T-cell (primary cell): ENCODE data around the gene SPACA4. TPM values are rescaled to one million over a fixed set of nuclear protein-coding genes. Genes with fewer than 3 reads are reported as not detected.

ENCODE experiments used
- ATAC-seq, 4 experiments: fragments of 200-7000 bp in 3 of 4; fragments of 150-1000 bp in 1 of 4; cut with Tn5 transposase; replicated peaks in 1 of 4; 1 replicate in 3 of 4; 2 replicates in 1 of 4; pipeline ENCODE4 v1.10.0; 2021; ENCODE audit warnings: moderate library complexity in 3 of 4, mild to moderate bottlenecking in 2 of 4, moderate number of reproducible peaks in 1 of 4
- CTCF ChIA-PET, 2 donors: fragments of 300-600 bp; sonication (Branson Sonifier 250); formaldehyde crosslinking; loops; one replicate each; lab custom pipeline; 2022; ENCODE audit warnings: antibody characterized with exemption in 2 of 2; lab: Charles Lee
- POLR2A ChIA-PET, 2 donors: fragments of 300-600 bp; sonication (Branson Sonifier 250); formaldehyde crosslinking; loops; one replicate each; lab custom pipeline; 2022; ENCODE audit warnings: antibody characterized with exemption in 2 of 2; lab: Charles Lee
- DNase-seq, 35 experiments: peaks; one replicate each; pipeline versions ENCODE4 v3.0.0 to v3.0.0-alpha.2; 2013 to 2023
- H3K27ac ChIP-seq: one replicate; pipeline ENCODE4 v1.5.1; 2013; ENCODE audit warnings: low read length
- H3K27me3 ChIP-seq, 2 experiments: replicated peaks in 1 of 2; 1 replicate in 1 of 2; 2 replicates in 1 of 2; pipeline versions ENCODE4 v1.6.1 to v1.7.0; 2013; ENCODE audit warnings: low read length in 1 of 2, mixed read lengths in 1 of 2; ENCODE audit not compliant: control insufficient read depth in 2 of 2, insufficient read depth in 2 of 2; ENCODE audit errors: extremely low read depth in 1 of 2
- H3K36me3 ChIP-seq, 2 donors: 1 replicate in 1 of 2; 2 replicates in 1 of 2; pipeline versions ENCODE4 v1.6.1 to v1.7.0; 2013; ENCODE audit warnings: low read length in 1 of 2; ENCODE audit not compliant: control insufficient read depth in 2 of 2, insufficient read depth in 1 of 2; ENCODE audit errors: extremely low read depth in 1 of 2
- H3K4me1 ChIP-seq, 2 experiments: 1 replicate in 1 of 2; 2 replicates in 1 of 2; pipeline versions ENCODE4 v1.6.1 to v1.7.0; 2013; ENCODE audit warnings: low read length in 2 of 2, mixed read lengths in 1 of 2; ENCODE audit not compliant: insufficient read depth in 2 of 2, control insufficient read depth in 1 of 2; ENCODE audit errors: extremely low read depth in 1 of 2
- H3K4me3 ChIP-seq, 2 donors: 1 replicate in 1 of 2; 2 replicates in 1 of 2; pipeline versions ENCODE4 v1.5.1 to v1.7.0; 2013; ENCODE audit warnings: mild to moderate bottlenecking in 2 of 2, low read length in 1 of 2, moderate library complexity in 1 of 2; ENCODE audit not compliant: control insufficient read depth in 1 of 2; ENCODE audit errors: extremely low read depth in 1 of 2
- H3K9me3 ChIP-seq: 2 replicates; pipeline ENCODE4 v1.7.0; 2013
- H3K27ac Mint-ChIP-seq, 2 donors: one replicate each; pipeline ENCODE4 v1.8.0; 2020 to 2021; ENCODE audit warnings: mild to moderate bottlenecking in 2 of 2, mixed read lengths in 2 of 2
- H3K27me3 Mint-ChIP-seq, 2 donors: one replicate each; pipeline ENCODE4 v1.8.0; 2021 to 2022; ENCODE audit warnings: mixed read lengths in 2 of 2
- H3K36me3 Mint-ChIP-seq: one replicate; pipeline ENCODE4 v1.8.0; 2021; ENCODE audit warnings: mixed read lengths
- H3K4me1 Mint-ChIP-seq, 3 donors: one replicate each; pipeline ENCODE4 v1.8.0; 2020 to 2022; ENCODE audit warnings: mixed read lengths in 3 of 3, mild to moderate bottlenecking in 1 of 3
- H3K4me3 Mint-ChIP-seq, 3 donors: one replicate each; pipeline ENCODE4 v1.8.0; 2020 to 2022; ENCODE audit warnings: mild to moderate bottlenecking in 3 of 3, mixed read lengths in 3 of 3, moderate library complexity in 3 of 3
- H3K9me3 Mint-ChIP-seq, 3 donors: one replicate each; pipeline ENCODE4 v1.8.0; 2020 to 2022; ENCODE audit warnings: mixed read lengths in 3 of 3
- WGBS: methylation state at CpG from one replicate; pipeline ENCODE4 v1.1.5; 2013; ENCODE audit warnings: missing lambda C conversion rate; ENCODE audit not compliant: insufficient coverage; 5-methylcytosine and 5-hydroxymethylcytosine counted together
- total RNA-seq, 35 experiments: library from RNA in 6 of 35; stranded (reverse) in 6 of 35; fragments of 120-200 nt in 1 of 35; gene quantifications; one replicate each; pipeline versions ENCODE4 v1.2.1 to v1.2.4 and lab custom pipeline; 2013 to 2026

The SPACA4 gene
- total RNA-seq, 5 donors from 2014 or later (not counting 1 experiment from before 2014, with no cell fraction given): not detected

GRCh38 chr19:48578891-48579290 lies 27.7 kb upstream of the SPACA4 start:
- Mint-ChIP-seq H3K4me3 (no peak overlapping the region), H3K9me3 (no peaks in the 10 kb centered on the region), H3K27ac (no peak overlapping the region), H3K4me1 (peaks cover 0 to under 1% (median 0%) of the 10 kb centered on the region in 3 donors), H3K27me3 (peaks cover 0 to 4% of the 10 kb centered on the region in 2 donors), H3K36me3 (no peaks in the 10 kb centered on the region)
- no peaks in the 10 kb centered on the region for H3K9me3 ChIP-seq
- ChIA-PET POLR2A (no interaction called here), CTCF (interaction anchor here in 1 of 2 donors (0.5 kb wide), 1 partner anchor 616 kb away, joined by 3 read pairs; no protein-coding TSS in a partner anchor)
- peaks cover 0 to 3% of the 10 kb centered on the region in 2 experiments for H3K27me3 ChIP-seq
- no peak overlapping the region for H3K4me3 ChIP-seq
- ATAC-seq: no peak
- peaks cover 0 to 2% of the 10 kb centered on the region in 2 donors for H3K36me3 ChIP-seq
- no peak overlapping the region for H3K27ac ChIP-seq
- WGBS: no CpG with 5 or more reads among the region's 3 CpGs
- no peak for DNase-seq
- peaks cover 0 to under 1% of the 10 kb centered on the region in 2 experiments for H3K4me1 ChIP-seq

- Mint-ChIP-seq H3K36me3 (no peaks in the 10 kb centered on the region), H3K9me3 (no peaks in the 10 kb centered on the region), H3K27me3 (peaks cover 0 to 8% of the 10 kb centered on the region in 2 donors), H3K4me3 (no peak overlapping the region), H3K4me1 (peaks cover 4 to 5% (median 5%) of the 10 kb centered on the region in 3 donors), H3K27ac (no peak overlapping the region)
- CTCF ChIA-PET: no interaction called here
- Histone ChIP-seq H3K9me3 (no peaks in the 10 kb centered on the region), H3K27ac (no peak overlapping the region), H3K4me1 (peaks cover 0 to 6% of the 10 kb centered on the region in 2 experiments), H3K36me3 (peaks cover 0 to 2% of the 10 kb centered on the region in 2 donors), H3K27me3 (peaks cover 0 to 10% of the 10 kb centered on the region in 2 experiments), H3K4me3 (no peak overlapping the region)
- ATAC-seq: no peak
- no peak for DNase-seq
- no CpG with 5 or more reads among the region's 2 CpGs for WGBS
- POLR2A ChIA-PET: no interaction called here
Measured at GRCh38 chr19:48582168-48582567, 24.4 kb upstream of the SPACA4 start.

- H3K36me3 Mint-ChIP-seq: no peaks in the 10 kb centered on the region
- Histone ChIP-seq H3K27ac (no peak overlapping the region), H3K9me3 (no peaks in the 10 kb centered on the region), H3K27me3 (peaks cover 0 to 16% of the 10 kb centered on the region in 2 experiments), H3K36me3 (no peaks in the 10 kb centered on the region), H3K4me3 (no peak overlapping the region), H3K4me1 (peaks cover 0 to 16% of the 10 kb centered on the region in 2 experiments)
- DNase-seq (no peak), ATAC-seq (no peak)
- ChIA-PET POLR2A (no interaction called here), CTCF (interaction anchor here (0.7 to 1.4 kb wide), 4 partner anchors 54 to 253 kb away, joined by 4 to 6 read pairs (median 4); no protein-coding TSS in a partner anchor)
- no peak overlapping the region for H3K4me3 Mint-ChIP-seq
- WGBS: no CpG with 5 or more reads among the region's 3 CpGs
- H3K27me3 Mint-ChIP-seq: peaks cover 2 to 7% of the 10 kb centered on the region in 2 donors
- H3K4me1 Mint-ChIP-seq: peaks cover 14 to 19% (median 14%) of the 10 kb centered on the region in 3 donors
- no peaks in the 10 kb centered on the region for H3K9me3 Mint-ChIP-seq
- no peak overlapping the region for H3K27ac Mint-ChIP-seq
Measured at GRCh38 chr19:48587387-48587786, 19.2 kb upstream of the SPACA4 start.

- Histone ChIP-seq H3K4me1 (peaks cover 0 to 20% of the 10 kb centered on the region in 2 experiments), H3K36me3 (no peaks in the 10 kb centered on the region), H3K9me3 (no peaks in the 10 kb centered on the region), H3K4me3 (peak overlapping the region in 1 of 2 donors; percentile 45), H3K27me3 (peaks cover 0 to 16% of the 10 kb centered on the region in 2 experiments), H3K27ac (peak overlapping the region; percentile 34)
- Mint-ChIP-seq H3K36me3 (no peaks in the 10 kb centered on the region), H3K9me3 (no peaks in the 10 kb centered on the region), H3K4me3 (peak overlapping the region; percentile 60 to 75 (median 66)), H3K27ac (peak overlapping the region; percentile 20 to 26), H3K4me1 (peaks cover 14 to 24% (median 14%) of the 10 kb centered on the region in 3 donors), H3K27me3 (peaks cover 2 to 7% of the 10 kb centered on the region in 2 donors)
- DNase-seq (peak; percentile 53 to 92 (median 83)), ATAC-seq (peak; percentile 84 to 92 (median 89))
- CTCF ChIA-PET: interaction anchor here in 1 of 2 donors (0.8 to 1.5 kb wide), 2 partner anchors 83 to 99 kb away, joined by 4 to 6 read pairs; no protein-coding TSS in a partner anchor
- POLR2A ChIA-PET: no interaction called here
- WGBS: 5% methylated on average over 35 of the region's 36 CpGs
Measured at GRCh38 chr19:48588670-48589401, 17.7 kb upstream of the SPACA4 start.

GRCh38 chr19:48591021-48591420 lies 15.5 kb upstream of the SPACA4 start:
- DNase-seq: no peak
- no peak for ATAC-seq
- 86% methylated on average over 5 of the region's 5 CpGs for WGBS
- Histone ChIP-seq H3K36me3 (no peaks in the 10 kb centered on the region), H3K4me1 (peaks cover 0 to 19% of the 10 kb centered on the region in 2 experiments), H3K27me3 (peaks cover 0 to 16% of the 10 kb centered on the region in 2 experiments), H3K27ac (no peak overlapping the region), H3K9me3 (no peaks in the 10 kb centered on the region), H3K4me3 (no peak overlapping the region)
- Mint-ChIP-seq H3K4me3 (no peak overlapping the region), H3K36me3 (no peaks in the 10 kb centered on the region), H3K9me3 (no peaks in the 10 kb centered on the region), H3K27me3 (peaks cover 2 to 3% of the 10 kb centered on the region in 2 donors), H3K4me1 (peaks cover 10 to 25% (median 13%) of the 10 kb centered on the region in 3 donors), H3K27ac (peak overlapping the region in 1 of 2 donors; percentile 31)
- ChIA-PET CTCF (no interaction called here), POLR2A (no interaction called here)

- Histone ChIP-seq H3K27me3 (peaks cover 0 to 19% of the 10 kb centered on the region in 2 experiments), H3K9me3 (no peaks in the 10 kb centered on the region), H3K4me1 (peaks cover 0 to 28% of the 10 kb centered on the region in 2 experiments), H3K36me3 (no peaks in the 10 kb centered on the region), H3K27ac (no peak overlapping the region), H3K4me3 (no peak overlapping the region)
- DNase-seq (no peak), ATAC-seq (no peak)
- H3K27me3 Mint-ChIP-seq: peaks cover 0 to 2% of the 10 kb centered on the region in 2 donors
- peak overlapping the region; percentile 0 to 68 (median 21) for H3K4me3 Mint-ChIP-seq
- no peaks in the 10 kb centered on the region for H3K36me3 Mint-ChIP-seq
- ChIA-PET CTCF (interaction anchor here in 1 of 2 donors (0.6 to 1.8 kb wide), 3 partner anchors 11 to 1351 kb away, joined by 3 to 7 read pairs (median 6); no protein-coding TSS in a partner anchor), POLR2A (interaction anchor here in 1 of 2 donors (0.6 kb wide), 1 partner anchor 89 kb away, joined by 5 read pairs; no protein-coding TSS in a partner anchor)
- WGBS: 83% methylated on average over 8 of the region's 9 CpGs
- peak overlapping the region in 1 of 2 donors; percentile 86 for H3K27ac Mint-ChIP-seq
- H3K9me3 Mint-ChIP-seq: no peaks in the 10 kb centered on the region
- peaks cover 0 to 27% (median 9%) of the 10 kb centered on the region in 3 donors for H3K4me1 Mint-ChIP-seq
Measured at GRCh38 chr19:48595171-48595570, 11.4 kb upstream of the SPACA4 start.
